GM12878 (cell line): ENCODE measurements around the gene LEKR1. TPM values are rescaled to one million over a fixed set of nuclear protein-coding genes. Genes with fewer than 3 reads are reported as not detected.

ENCODE experiments used
- ATAC-seq: fragments of 200-7000 bp; cut with Tn5 transposase; 3 replicates; pipeline ENCODE4 v1.9.1; 2020; ENCODE audit warnings: mild to moderate bottlenecking, moderate library complexity
- BruUV-seq: library from RNA; stranded (reverse); fragments of 400-500 nt; replicated peaks from 2 replicates; lab custom pipeline; 2021; lab: Mats Ljungman, UMichigan
- CTCF ChIA-PET: fragments of 300-600 bp; sonication (Branson Sonifier 250); formaldehyde crosslinking; extraction: SDS; loops from one replicate; lab custom pipeline; 2021; ENCODE audit warnings: inconsistent platforms; lab: Yijun Ruan, JAX
- POLR2A ChIA-PET: fragments of 350-600 bp; formaldehyde crosslinking; extraction: SDS; loops from one replicate; lab custom pipeline; 2021; ENCODE audit warnings: inconsistent platforms; lab: Charles Lee
- RAD21 ChIA-PET: fragments of 300-600 bp; sonication (Branson Sonifier 250); formaldehyde crosslinking; loops from one replicate; lab custom pipeline; 2023; ENCODE audit warnings: antibody characterized with exemption; ENCODE audit not compliant: unreplicated experiment; lab: Charles Lee
- SMC1A ChIA-PET: fragments of 300-600 bp; sonication (Branson Sonifier 250); formaldehyde crosslinking; loops from one replicate; lab custom pipeline; 2023; ENCODE audit not compliant: unreplicated experiment, uncharacterized antibody; lab: Charles Lee
- DNase-seq: peaks from one replicate; pipeline ENCODE4 v3.0.0-alpha.2; 2011; ENCODE audit warnings: low read depth, low spot score
- FAIRE-seq: peaks from 3 replicates; lab custom pipeline; 2011; peaks lifted over from hg19 to GRCh38; lab: Jason Lieb, UNC
- H2AFZ ChIP-seq: 2 replicates; pipeline ENCODE4 v1.6.0; 2011; ENCODE audit warnings: low read depth, low read length, control low read depth; ENCODE audit not compliant: control insufficient read depth
- H3K27ac ChIP-seq: 2 replicates; pipeline ENCODE4 v1.5.1; 2011; ENCODE audit warnings: control low read depth; ENCODE audit not compliant: control insufficient read depth, insufficient read depth
- H3K27me3 ChIP-seq, 2 experiments: replicated peaks in 1 of 2; 2 replicates each; pipeline versions ENCODE4 v1.6.0 to v1.6.1; 2011; ENCODE audit warnings: low read length in 1 of 2; ENCODE audit not compliant: control insufficient read depth in 2 of 2, insufficient read depth in 2 of 2
- H3K36me3 ChIP-seq, 2 experiments: 2 replicates each; pipeline ENCODE4 v1.5.1; 2011; ENCODE audit warnings: low read length in 1 of 2; ENCODE audit not compliant: control insufficient read depth in 2 of 2, insufficient read depth in 2 of 2
- H3K4me1 ChIP-seq: 2 replicates; pipeline ENCODE4 v1.6.1; 2011; ENCODE audit warnings: mild to moderate bottlenecking, low read length, moderate library complexity, mixed read lengths; ENCODE audit not compliant: control insufficient read depth, insufficient read depth
- H3K4me2 ChIP-seq: 2 replicates; pipeline ENCODE4 v1.6.0; 2011; ENCODE audit warnings: control low read depth; ENCODE audit not compliant: control insufficient read depth, insufficient read depth
- H3K4me3 ChIP-seq: fragments of 200-600 bp; sonication (generic); 2 replicates; pipeline ENCODE4 v1.5.1; 2016
- H3K79me2 ChIP-seq: 2 replicates; pipeline ENCODE4 v1.6.0; 2011; ENCODE audit warnings: low read length; ENCODE audit not compliant: control insufficient read depth, insufficient read depth
- H3K9ac ChIP-seq: 2 replicates; pipeline ENCODE4 v1.8.0; 2011; ENCODE audit warnings: low read length, control low read depth, mixed read lengths; ENCODE audit not compliant: control insufficient read depth, insufficient read depth
- H3K9me3 ChIP-seq: replicated peaks from 3 replicates; pipeline ENCODE4 v1.5.1; 2011; ENCODE audit warnings: mild to moderate bottlenecking, low read length; ENCODE audit not compliant: control insufficient read depth, insufficient read depth
- H4K20me1 ChIP-seq: 2 replicates; pipeline ENCODE4 v1.6.0; 2011; ENCODE audit not compliant: control insufficient read depth, insufficient read depth
- BRCA1 ChIP-seq: IDR thresholded peaks from 2 replicates; pipeline ENCODE4 v1.6.1; 2011; ENCODE audit warnings: low read depth, low read length, improper control_type of control experiment
- EZH2 ChIP-seq: IDR thresholded peaks from 2 replicates; pipeline ENCODE4 v1.6.1; 2012; ENCODE audit warnings: low read depth, mild to moderate bottlenecking, control low read depth, inconsistent platforms, low read length, borderline replicate concordance; ENCODE audit not compliant: control insufficient read depth
- FOXK2 ChIP-seq: fragments of 450-650 bp; IDR thresholded peaks from 2 replicates; pipeline ENCODE4 v1.6.1; 2017; ENCODE audit warnings: mild to moderate bottlenecking, moderate library complexity
- IKZF2 ChIP-seq, 2 experiments: fragments of 450-650 bp; IDR thresholded peaks; 2 replicates each; pipeline ENCODE4 v1.6.1; 2017; ENCODE audit warnings: mild to moderate bottlenecking in 2 of 2, moderate library complexity in 2 of 2
- JUND ChIP-seq: IDR thresholded peaks from 2 replicates; pipeline ENCODE4 v1.6.1; 2012; ENCODE audit warnings: low read depth, mild to moderate bottlenecking, low read length, improper control_type of control experiment, moderate library complexity
- MXI1 ChIP-seq: fragments of 150-350 bp; IDR thresholded peaks from 2 replicates; pipeline ENCODE4 v1.6.1; 2011; ENCODE audit warnings: low read depth, mild to moderate bottlenecking, inconsistent platforms, low read length, improper control_type of control experiment
- NFIC ChIP-seq: IDR thresholded peaks from 2 replicates; pipeline ENCODE4 v1.6.1; 2012; ENCODE audit warnings: low read depth, mild to moderate bottlenecking, inconsistent platforms, low read length, moderate library complexity
- NFXL1 ChIP-seq: fragments of 450-650 bp; IDR thresholded peaks from 2 replicates; pipeline ENCODE4 v1.6.1; 2017; ENCODE audit warnings: antibody characterized with exemption, mild to moderate bottlenecking, borderline replicate concordance
- NR2F1 ChIP-seq: fragments of 450-650 bp; conservative IDR thresholded peaks from 2 replicates; pipeline ENCODE4 v1.6.1; 2017; ENCODE audit warnings: mild to moderate bottlenecking
- RFX5 ChIP-seq: IDR thresholded peaks from 2 replicates; pipeline ENCODE4 v1.6.1; 2011; ENCODE audit warnings: low read depth, low read length, improper control_type of control experiment
- TCF3 ChIP-seq: IDR thresholded peaks from 2 replicates; pipeline ENCODE4 v1.6.1; 2012; ENCODE audit warnings: low read depth, mild to moderate bottlenecking, low read length, borderline replicate concordance; ENCODE audit not compliant: insufficient read depth
- ZNF384 ChIP-seq: IDR thresholded peaks from 2 replicates; pipeline ENCODE4 v1.6.1; 2012; ENCODE audit warnings: low read depth, mild to moderate bottlenecking, low read length, improper control_type of control experiment, borderline replicate concordance
- WGBS: methylation state at CpG from one replicate; pipeline ENCODE4 v1.1.6; 2016; ENCODE audit warnings: low lambda C conversion rate; ENCODE audit not compliant: insufficient replicate concordance, insufficient coverage; ENCODE audit errors: missing lambda C conversion rate; 5-methylcytosine and 5-hydroxymethylcytosine counted together
- in situ Hi-C: fragments of 300-500 bp; cut with MboI; formaldehyde crosslinking; loops from 9 replicates; pipeline ENCODE4 v1.14.3; 2018; ENCODE audit warnings: mixed read lengths
- intact Hi-C: fragments of 100-400 bp; cut with micrococcal nuclease; formaldehyde crosslinking; loops from one replicate; pipeline ENCODE4 v1.14.2; 2022; ENCODE audit not compliant: unreplicated experiment
- polyA plus RNA-seq, 11 experiments: library from polyadenylated mRNA; depleted of rRNA in 4 of 11; unstranded in 6 of 11; stranded (reverse) in 5 of 11; fragments of >200 nt; fragmentation: Nextera tagmentation in 4 of 11; fragmentation: Illumina TruSeq in 1 of 11; extraction: Ambion mirVana in 4 of 11; extraction: Trizol in 1 of 11; gene quantifications; 1 replicate in 1 of 11; 2 replicates in 10 of 11; pipeline versions ENCODE4 v1.2.1 to v1.2.3, GENCODE V29; 2011 to 2016; ENCODE audit warnings: inconsistent platforms in 2 of 11, missing spikeins in 2 of 11, low read depth in 1 of 11
- total RNA-seq, 4 experiments: library from RNA; depleted of rRNA in 3 of 4; stranded (reverse); fragments of >200 nt in 3 of 4; fragmentation: Illumina TruSeq in 1 of 4; extraction: Trizol in 1 of 4; gene quantifications; 2 replicates each; pipeline versions ENCODE4 v1.2.1 to v1.2.3, GENCODE V29; 2013 to 2021

LEKR1 gene
- total and polyA plus RNA-seq, 10 of the 15 experiments (the other 5 are each of a cell fraction or from before 2014, with no cell fraction given), result 0.48 to 3.2 (median 1.3) TPM

GRCh38 chr3:157070678-157070999, 244.5 kb downstream of the LEKR1 start:
- Histone ChIP-seq H4K20me1 (no peaks in the 10 kb centered on the region), H3K36me3 (no peaks in the 10 kb centered on the region), H3K4me1 (peaks cover 11% of the 10 kb centered on the region), H2AFZ (no peak overlapping the region)
- SMC1A ChIA-PET, result interaction anchor here (1.1 kb wide), 1 partner anchor 12 kb away, joined by 5 read pairs; no protein-coding TSS in a partner anchor
- no peak for DNase-seq
- CTCF ChIA-PET, result no interaction called here
- no peak for TF ChIP-seq NFXL1
- no peak for TF ChIP-seq JUND
- no peak for TF ChIP-seq BRCA1
- TF ChIP-seq NFIC, result no peak
- TF ChIP-seq ZNF384, result no peak
- no peak for TF ChIP-seq FOXK2
- TF ChIP-seq MXI1, result no peak
- TF ChIP-seq NR2F1, result no peak
- TF ChIP-seq TCF3, result no peak
- TF ChIP-seq RFX5, result no peak
- no peak for TF ChIP-seq EZH2
- TF ChIP-seq IKZF2 (IDR thresholded peaks at IDR 0.05), result no peak
- TF ChIP-seq, all 136 proteins: peak for 0
- in situ Hi-C loops, result no loop called here
- Histone ChIP-seq H3K9ac (no peak overlapping the region), H3K4me3 (no peak overlapping the region), H3K27me3 (no peaks in the 10 kb centered on the region), H3K9me3 (no peaks in the 10 kb centered on the region), H3K4me2 (no peak overlapping the region), H3K27ac (no peak overlapping the region), H3K79me2 (no peaks in the 10 kb centered on the region)
- intact Hi-C loops, result no loop called here
- RAD21 ChIA-PET, result interaction anchor here (1.0 kb wide), 1 partner anchor 397 kb away, joined by 3 read pairs; no protein-coding TSS in a partner anchor
- FAIRE-seq (no peak), ATAC-seq (no peak; the same call in 2 of the 3 replicates)
- WGBS, result 95% methylated on average over 2 of the region's 2 CpGs
- POLR2A ChIA-PET, result no interaction called here
- no TSS peak for BruUV-seq
